GM19351 (cell line): ENCODE data around the gene BMPR2.
"Not testable (repeated sequence)": the region's sequence is repeated elsewhere in the genome, so short reads cannot be mapped to it uniquely, and the experiment has no call there.

Experiments
- ATAC-seq: cut with Tn5 transposase; IDR thresholded peaks from one replicate; pipeline ENCODE4 v1.9.1; 2021; ENCODE audit warnings: mild to moderate bottlenecking, moderate library complexity; ENCODE audit not compliant: unreplicated experiment

The BMPR2 gene

DNA sequence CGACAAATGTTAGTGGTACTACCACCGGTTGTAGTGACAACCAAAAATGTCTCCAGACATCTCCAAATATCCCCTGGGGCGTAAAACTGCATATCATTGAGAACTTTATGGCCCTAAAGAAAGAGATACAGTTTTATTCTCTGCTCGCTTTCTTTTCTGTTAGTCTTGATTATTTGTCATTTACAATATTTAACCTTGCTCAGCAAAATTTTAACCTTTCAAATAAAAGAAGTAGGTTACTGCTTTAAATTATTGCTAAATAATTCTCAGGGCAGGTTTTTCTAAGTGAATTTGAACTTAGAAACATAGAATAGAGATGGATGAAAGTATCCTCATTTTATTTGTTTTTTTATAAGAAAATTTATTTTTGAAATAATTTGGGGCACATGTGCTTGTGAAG lies 67.9 kb downstream of the BMPR2 start:
- ATAC-seq, result no peak

DNA sequence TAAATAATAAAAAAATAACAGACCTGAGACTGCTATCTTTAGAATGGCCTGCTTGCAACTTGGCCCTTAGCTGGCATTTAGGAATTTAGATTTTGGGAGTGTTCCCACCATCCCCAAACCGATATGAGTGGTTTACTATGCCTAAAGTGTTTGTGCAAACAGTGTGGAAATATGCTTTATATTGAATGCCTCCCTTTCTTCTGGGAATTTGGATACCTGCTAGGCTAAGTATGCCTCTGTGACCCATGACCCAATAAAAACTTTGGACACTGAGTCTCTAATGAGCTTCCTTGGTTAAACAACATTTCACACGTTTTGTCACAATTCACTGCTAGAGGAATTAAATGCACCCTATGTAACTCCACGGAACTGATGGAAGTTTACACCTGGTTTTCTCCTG lies 73.2 kb downstream of the BMPR2 start:
- ATAC-seq, result no peak

DNA sequence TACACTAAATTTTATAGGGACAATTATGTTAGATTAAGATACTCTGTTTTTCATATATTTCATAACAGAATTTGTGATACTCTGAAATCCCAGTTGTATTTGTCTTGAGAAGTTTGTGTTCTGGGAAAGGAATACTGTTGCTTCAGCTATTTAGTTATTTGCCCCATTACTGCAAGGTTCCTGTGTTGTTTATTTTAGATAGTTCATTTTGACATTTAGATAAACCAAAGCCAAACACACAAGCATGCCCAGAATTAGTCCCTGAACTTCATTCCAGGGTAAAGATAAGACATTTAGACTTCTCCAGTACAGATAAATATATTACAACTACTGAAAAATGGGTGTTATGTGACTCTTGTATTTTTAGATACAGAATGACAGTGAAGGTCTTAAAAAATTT lies 74.7 kb downstream of the BMPR2 start:
- ATAC-seq, result no peak

DNA sequence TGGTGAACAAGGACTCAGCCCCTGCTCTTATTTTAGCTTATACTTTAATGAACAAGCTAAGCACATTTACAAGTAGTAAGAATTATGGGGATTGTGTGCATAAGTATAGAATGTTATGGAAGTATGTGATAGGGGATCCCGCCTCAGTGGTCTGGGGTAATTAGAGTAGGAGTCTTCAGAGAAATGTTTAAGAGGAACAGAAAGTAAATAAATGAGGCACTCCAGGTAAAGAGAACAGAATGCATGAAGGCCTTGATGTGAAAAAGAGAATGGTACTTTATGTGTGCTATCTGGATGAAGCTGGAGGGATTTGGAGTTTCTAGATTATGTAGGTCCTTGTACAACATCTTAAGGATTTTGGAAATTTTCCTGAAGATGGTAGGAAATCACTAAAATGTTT lies 76.6 kb downstream of the BMPR2 start:
- no peak for ATAC-seq

DNA sequence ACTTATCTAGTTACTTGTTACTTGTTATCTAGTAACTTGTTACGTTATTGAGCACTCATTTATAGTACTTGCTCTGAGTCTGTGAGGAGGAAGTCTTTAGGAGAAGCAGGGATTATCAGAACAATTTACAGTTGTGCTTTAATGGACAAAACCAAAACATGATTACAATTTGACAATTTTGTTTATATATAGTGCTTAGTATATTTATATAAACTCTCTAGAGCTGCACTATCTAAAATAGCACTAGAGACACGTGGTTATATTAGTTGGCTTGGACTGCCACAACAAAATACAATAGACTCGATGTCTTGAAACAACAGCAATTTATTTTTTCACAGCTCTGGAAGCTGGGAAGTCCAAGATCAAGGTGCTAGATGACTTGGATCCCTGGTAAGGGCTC lies 78.4 kb downstream of the BMPR2 start:
- no peak for ATAC-seq

DNA sequence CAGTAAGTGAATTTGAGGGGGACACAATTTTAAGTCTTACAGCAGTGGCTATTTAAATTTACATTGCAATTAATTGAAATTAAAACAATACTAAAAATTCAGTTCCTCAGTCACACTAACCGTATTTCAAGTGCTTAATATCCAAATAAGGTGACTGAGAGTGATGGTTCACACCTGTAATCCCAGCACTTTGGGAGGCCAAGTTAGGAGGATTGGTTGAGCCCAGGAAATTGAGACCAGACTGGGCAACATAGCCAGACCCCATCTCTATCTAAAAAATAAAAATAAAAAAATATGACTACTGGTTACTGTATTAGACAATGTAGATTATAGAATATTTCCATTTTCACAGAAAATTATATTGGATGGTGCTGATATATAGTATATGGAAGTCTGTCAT lies 79.0 kb downstream of the BMPR2 start:
- ATAC-seq, result no peak

DNA sequence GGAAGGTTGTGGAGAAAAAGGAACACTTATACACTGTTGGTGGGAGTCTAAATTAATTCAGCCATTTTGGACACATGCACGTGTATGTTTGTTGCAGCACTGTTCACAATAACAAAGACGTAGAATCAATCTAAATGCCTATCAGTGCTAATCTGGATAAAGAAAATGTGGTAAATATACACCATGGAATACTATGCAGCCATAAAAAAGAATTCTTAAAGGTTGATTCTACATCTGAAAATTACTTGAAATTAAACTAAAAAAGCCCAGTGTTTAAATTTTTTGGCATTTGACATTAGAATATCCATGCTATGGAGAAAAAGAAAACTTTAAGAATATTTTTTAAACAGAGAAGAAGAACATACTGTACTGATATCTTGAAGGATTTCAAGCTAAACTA lies 84.0 kb downstream of the BMPR2 start:
- no peak for ATAC-seq

DNA sequence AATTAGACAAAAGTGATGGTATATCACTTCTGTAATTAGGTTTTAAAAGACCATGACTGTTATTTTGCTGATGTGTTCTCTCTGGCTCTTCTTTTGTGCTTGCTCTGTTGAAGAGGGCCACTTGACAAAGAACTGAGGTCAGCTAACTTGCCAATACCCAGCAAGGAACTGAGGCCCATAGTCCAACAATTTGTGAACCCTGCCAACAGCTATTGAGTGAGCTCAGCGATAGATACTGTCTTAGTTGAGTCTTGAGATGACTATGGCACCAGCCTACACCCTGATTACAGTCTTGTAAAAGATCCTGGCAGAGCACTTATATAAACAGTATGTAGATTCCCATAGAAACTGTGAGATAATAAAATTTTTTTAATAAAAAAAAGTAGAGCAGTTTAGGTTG lies 103.0 kb downstream of the BMPR2 start:
- ATAC-seq, result no peak

DNA sequence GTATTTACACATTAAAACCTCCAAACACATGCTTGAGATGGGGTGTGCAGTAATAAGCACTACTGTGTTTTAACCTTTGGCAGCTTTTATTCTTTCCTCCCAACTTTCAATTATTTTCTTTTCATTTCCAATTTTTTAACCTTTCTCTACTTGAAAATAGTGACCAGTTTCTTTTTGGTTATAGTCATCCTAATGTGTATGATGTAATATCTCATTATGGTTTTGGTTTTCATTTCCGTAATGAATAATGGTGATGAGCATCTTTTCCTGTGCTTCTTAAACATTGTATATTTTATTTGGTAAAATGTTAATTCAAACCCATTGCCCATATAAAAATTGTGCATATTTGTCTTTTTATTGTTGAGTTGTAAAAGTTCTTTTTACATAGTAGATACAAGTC lies 103.5 kb downstream of the BMPR2 start:
- ATAC-seq, result no peak

DNA sequence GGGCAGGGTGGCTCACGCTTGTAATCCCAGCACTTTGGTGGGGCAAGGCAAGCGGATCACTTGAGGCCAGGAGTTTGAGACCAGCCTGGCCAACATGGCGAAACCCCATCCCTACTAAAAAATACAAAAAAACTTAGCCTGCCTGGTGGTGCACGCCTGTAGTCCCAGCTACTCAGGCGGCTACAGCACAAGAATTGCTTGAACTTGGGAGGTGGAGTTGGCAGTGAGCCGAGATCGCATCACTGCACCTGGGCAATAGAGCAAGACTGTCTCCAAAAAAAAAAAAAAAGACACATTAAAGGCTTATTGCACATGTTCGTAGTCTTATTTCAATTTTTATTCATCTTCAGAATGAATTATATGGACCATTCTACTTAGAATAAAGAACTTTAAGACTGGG lies 110.2 kb downstream of the BMPR2 start:
- ATAC-seq, result no peak

DNA sequence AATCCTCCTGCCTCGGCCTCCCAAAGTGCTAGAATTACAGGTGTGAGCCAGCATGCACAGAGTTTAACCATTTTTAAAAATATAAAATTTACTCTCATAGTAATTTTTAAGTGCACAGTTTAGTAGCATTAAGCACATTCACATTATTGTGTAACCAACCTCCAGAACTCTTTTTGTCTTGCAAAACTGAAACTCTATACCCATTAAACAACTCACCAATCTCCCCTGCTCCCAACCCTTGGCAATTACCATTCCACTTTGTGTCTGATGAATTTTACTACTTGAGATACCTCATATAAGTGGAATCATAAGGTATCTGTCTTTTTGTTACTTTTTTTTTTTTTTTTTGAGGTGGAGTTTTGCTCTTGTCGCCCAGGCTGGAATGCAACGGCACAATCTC lies 112.5 kb downstream of the BMPR2 start:
- no peak for ATAC-seq

DNA sequence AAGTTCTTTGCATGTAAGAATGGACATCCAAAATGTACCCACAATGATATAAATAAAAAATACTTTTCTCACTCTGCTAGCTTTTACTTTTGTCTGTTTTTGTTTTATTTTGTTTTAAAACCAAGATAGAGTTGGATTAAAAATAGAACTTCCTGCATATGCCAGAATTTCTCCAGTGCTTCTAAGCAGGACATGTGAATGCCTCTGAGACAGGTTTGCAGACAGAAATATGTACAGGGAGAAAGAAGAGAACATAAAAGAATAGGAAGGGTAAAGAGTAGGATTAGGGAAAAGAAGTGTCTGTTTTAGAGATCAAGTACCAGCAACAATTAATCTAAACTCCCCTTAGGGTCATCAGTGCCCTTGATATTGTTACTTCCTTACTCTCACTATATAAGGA lies 114.4 kb downstream of the BMPR2 start:
- ATAC-seq, result no peak

DNA sequence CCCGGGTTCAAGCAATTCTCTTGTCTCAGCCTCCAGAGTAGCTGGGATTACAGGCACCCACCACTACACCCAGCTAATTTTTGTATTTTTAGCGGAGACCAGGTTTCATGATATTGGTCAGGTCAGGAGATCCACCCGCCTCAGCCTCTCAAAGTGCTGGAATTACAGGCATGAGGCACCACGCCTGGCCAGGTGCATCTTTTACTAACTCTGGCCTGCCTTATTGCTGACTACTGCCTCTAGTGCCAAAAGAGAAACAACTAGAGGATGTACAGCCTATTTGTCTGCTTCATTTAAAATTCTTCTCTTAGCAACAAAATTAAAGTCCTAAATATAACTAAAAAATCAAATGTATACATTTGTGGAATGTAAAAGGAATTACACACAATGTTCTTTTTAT lies 115.4 kb downstream of the BMPR2 start:
- ATAC-seq, result no peak

DNA sequence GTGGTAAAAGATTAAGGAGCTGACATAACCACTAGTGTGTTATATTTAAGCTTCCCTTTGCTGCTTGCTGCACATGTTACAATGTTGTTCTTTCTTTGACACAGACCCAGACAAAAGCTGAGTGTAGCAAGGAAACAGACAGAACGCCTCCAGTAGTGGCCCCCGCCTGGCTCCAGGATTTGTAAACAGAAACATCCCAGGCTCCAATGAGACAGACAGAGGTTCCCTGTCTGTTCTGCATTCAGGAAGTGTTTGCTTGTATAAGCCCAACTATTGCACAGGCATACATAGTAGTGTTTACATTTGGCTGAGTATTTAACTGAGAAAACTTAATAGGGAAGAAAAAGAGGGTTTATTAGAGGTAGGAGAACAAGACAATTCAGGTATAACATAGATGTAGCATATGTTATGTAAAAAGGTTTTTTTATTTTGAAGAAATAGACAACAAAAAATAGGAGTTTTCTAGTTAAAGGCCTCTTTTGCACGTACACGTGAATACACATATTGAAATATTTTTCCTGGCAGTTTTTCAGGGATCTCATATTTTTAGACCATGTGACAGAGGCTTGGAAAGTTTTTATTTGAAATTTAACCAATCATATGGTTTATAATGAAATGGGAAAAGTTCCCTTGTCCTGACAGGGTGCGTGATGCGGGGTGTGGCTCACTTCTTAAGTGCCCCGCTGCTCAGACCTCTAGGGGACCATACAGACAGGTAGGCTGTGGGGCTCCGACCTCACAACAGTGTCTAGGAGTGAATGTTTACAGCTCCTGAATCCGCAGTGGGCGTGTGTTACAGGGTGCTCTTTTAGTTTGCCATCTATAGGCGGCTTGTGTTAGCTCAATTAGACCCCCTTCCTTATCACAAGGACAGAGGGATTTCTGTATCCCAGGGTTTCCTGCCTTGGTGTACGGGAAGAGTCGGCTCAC lies 118.4 kb downstream of the BMPR2 start:
- ATAC-seq, result no peak

DNA sequence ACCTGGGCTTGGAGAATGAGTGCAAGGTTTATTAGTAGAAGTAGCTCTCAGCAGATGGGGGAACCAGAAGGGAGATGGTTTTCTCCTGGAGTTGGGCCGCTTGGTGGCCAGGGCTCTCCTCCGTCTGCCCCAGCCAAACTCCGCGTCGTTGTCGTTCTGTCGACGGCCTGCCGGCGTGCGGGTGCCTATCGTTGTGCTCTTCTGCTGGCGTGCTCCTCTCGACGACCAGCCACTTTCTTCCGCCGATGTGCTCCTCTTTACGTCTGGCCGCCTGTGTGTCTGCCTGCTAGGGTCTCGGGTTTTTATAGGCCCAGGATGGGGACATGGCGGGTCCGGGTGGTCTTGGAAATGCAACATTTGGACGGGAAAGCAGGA lies 119.1 kb downstream of the BMPR2 start:
- ATAC-seq, result no peak

DNA sequence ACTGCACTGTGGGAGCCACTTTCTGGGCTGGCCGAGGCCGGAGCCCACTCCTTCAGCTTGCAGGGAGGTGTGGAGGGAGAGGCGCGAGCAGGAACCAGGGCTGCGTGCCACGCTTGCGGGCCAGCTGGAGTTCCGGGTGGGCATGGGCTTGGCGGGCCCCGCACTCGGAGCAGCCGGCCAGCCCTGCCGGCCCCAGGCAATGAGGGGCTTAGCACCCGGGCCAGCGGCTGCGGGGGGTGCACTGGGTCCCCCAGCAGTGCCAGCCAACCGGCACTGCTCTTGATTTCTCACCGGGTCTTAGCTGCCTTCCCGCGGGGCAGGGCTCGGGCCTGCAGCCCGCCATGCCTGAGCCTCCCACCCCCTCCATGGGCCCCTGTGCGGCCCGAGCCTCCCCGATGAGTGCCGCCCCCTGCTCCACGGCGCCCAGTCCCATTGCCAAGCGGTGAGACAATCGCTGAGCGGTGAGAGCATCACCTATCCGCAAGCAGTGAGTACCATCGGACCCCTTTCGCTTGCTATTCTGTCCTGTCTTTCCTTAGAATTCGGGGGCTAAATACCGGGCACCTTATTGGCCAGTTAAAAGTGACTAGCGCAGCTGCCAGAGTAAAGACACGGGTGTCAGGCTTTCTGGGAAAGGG lies 120.8 kb downstream of the BMPR2 start:
- ATAC-seq, result not testable (repeated sequence)

DNA sequence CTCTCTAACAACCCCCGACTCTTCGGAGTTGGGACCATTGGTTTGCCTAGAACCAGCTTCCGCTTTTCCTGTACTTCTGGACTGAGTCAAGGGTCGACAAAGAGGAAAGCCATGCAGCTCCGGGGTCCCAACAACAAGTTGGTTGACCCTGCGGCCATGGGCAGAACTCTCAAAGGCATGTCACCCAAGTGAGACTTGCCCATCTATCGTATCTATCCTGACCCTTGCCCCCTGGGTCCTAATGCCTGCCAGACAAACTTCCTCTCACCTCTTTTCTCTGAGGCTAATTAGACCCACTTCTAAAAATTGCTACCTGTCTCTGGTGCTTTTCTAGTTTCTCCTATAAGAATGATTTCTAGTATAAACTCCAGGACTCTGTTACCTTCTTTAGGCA lies 121.3 kb downstream of the BMPR2 start:
- ATAC-seq, result not testable (repeated sequence)

DNA sequence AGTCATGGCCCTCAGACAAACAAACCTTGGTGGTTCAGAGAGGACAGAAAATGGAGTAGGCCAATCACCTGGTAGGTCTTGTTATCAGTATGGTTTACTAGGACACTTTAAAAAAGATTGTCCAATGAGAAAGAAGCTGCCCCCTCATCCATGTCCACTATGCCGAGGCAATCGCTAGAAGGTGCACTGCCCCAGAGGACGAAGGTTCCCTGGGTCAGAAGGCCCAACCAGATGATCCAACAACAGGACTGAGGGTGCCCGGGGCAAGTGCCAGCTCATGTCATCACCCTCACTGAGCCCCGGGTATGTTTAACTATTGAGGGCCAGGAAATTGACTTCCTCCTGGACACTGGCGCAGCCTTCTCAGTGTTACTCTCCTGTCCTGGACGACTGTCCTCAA lies 123.7 kb downstream of the BMPR2 start:
- ATAC-seq, result not testable (repeated sequence)

DNA sequence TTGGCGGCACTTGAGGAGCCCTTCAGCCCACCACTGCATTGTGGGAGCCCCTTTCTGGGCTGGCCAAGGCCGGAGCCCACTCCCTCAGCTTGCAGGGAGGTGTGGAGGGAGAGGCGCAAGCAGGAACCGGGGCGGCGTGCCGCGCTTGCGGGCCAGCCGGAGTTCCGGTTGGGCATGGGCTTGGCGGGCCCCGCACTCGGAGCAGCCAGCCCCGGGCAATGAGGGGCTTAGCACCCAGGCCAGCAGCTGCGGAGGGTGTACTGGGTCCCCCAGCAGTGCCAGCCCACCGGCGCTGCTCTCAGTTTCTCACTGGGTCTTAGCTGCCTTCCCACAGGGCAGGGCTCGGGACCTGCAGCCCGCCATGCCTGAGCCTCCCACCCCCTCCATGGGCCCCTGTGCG lies 127.1 kb downstream of the BMPR2 start:
- ATAC-seq, result not testable (repeated sequence)

DNA sequence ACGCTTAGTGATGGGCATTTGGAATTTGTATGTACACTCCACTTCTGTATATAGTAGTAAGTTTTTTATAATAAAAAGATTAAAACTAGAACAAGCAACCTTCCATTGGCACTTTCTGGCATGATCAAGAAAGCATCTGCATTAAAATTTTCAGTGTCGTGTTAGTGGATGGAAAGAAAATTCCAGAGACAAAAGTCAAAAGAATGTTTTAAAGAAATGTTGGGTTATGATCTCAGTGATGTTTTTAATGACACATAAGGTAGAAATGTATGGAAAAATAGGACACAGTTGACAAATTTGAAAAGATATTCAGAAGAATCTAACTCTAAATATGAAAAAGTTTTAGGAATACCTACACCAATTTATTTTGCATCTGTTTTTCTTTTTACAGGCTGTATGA lies 132.6 kb downstream of the BMPR2 start:
- ATAC-seq, result no peak

DNA sequence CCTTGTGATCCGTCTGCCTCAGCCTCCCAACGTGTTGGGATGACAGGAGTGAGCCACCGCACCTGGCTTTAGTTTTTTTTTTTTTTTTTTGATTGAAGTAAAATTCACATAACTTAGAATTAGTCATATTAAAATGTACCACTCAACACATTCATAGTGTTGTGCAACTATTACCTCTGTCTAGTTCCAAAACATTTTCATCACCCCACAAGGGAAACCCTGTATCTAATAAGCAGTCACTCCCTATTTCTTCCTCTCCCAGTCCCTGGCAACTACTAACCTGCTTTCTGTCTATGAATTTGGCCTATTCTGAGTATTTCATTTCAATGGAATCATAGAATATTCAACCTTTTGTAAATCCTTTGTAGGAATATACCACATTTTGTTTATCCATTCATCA lies 134.8 kb downstream of the BMPR2 start:
- no peak for ATAC-seq

DNA sequence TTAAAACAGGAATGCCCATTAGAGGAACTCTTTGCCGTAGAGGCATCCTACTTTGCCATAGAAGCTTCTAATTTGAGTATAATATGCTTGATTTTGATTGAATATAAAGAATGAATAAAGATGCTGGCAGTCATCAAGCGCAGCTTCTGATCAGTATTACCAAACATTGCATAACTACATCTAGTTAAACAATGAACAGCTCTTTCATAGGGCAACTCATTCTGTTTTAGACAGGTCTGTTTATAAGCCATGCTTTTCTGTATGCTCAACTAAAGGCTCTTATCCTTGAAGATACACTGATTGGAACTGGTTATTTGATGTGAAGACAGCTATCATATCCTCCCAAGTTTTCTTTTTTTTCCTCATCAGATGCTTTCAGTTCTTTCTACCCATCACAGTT lies 136.0 kb downstream of the BMPR2 start:
- no peak for ATAC-seq

DNA sequence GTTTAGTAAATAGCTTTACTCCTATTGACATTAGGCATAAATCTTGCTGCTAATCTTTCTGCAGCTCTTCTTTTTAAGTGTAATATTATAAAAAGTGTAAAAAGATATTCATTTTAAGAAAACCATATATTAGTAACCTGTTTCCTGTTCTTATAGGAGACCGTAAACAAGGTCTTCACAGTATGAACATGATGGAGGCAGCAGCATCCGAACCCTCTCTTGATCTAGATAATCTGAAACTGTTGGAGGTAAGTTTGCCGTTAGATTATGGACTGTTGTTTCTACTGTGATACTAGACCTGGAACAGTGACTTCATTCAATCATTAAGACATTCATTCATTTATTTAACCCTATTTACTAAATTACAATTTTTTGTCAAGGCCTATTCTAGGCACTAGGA lies 138.6 kb downstream of the BMPR2 start:
- no peak for ATAC-seq
